MM.1S (cell line): Measurements from ENCODE around the gene SPATS2.
A peak's percentile ranks its signal among the peaks of the same experiment; 100 is the strongest.

ENCODE experiments used
- DNase-seq: peaks from one replicate; pipeline ENCODE4 v3.0.0-alpha.2; 2015
- H2AFZ ChIP-seq: fragments of 300-600 bp; sonication (generic); 2 replicates; pipeline ENCODE4 v1.6.0; 2016; ENCODE audit warnings: antibody characterized with exemption, low read length
- H3F3A ChIP-seq: fragments of 300-600 bp; sonication (generic); 2 replicates; pipeline ENCODE4 v1.6.1; 2016; ENCODE audit warnings: mild to moderate bottlenecking, antibody characterized with exemption, low read length, moderate library complexity, mixed read lengths; ENCODE audit not compliant: insufficient read depth
- H3K27ac ChIP-seq: fragments of 300-600 bp; sonication (generic); 2 replicates; pipeline ENCODE4 v1.5.1; 2016; ENCODE audit warnings: mild to moderate bottlenecking, low read length
- H3K27me3 ChIP-seq: fragments of 300-600 bp; sonication (generic); replicated peaks from 2 replicates; pipeline ENCODE4 v1.6.0; 2016; ENCODE audit warnings: low read length; ENCODE audit not compliant: insufficient read depth
- H3K36me3 ChIP-seq: fragments of 300-600 bp; sonication (generic); replicated peaks from 2 replicates; pipeline ENCODE4 v1.6.1; 2016; ENCODE audit warnings: mild to moderate bottlenecking, low read length, mixed read lengths; ENCODE audit not compliant: insufficient read depth
- H3K4me1 ChIP-seq: fragments of 300-600 bp; sonication (generic); 2 replicates; pipeline ENCODE4 v1.6.1; 2016; ENCODE audit warnings: low read length, mixed read lengths
- H3K4me2 ChIP-seq: fragments of 300-600 bp; sonication (generic); 2 replicates; pipeline ENCODE4 v1.6.0; 2016; ENCODE audit warnings: low read depth, low read length
- H3K4me3 ChIP-seq: fragments of 300-600 bp; sonication (generic); 2 replicates; pipeline ENCODE4 v1.5.1; 2016; ENCODE audit warnings: low read length, mixed read lengths
- H3K79me2 ChIP-seq: fragments of 300-600 bp; sonication (generic); 2 replicates; pipeline ENCODE4 v1.6.1; 2016; ENCODE audit warnings: mixed run types, low read length, mixed read lengths
- H3K9ac ChIP-seq: fragments of 300-600 bp; sonication (generic); 2 replicates; pipeline ENCODE4 v1.6.1; 2016; ENCODE audit warnings: low read length, mixed read lengths
- H3K9me2 ChIP-seq: fragments of 300-600 bp; sonication (generic); replicated peaks from 2 replicates; pipeline ENCODE4 v1.6.1; 2016; ENCODE audit warnings: mild to moderate bottlenecking, low read length, mixed read lengths; ENCODE audit not compliant: insufficient read depth
- H3K9me3 ChIP-seq: fragments of 300-600 bp; sonication (generic); replicated peaks from 2 replicates; pipeline ENCODE4 v1.6.1; 2016; ENCODE audit warnings: mild to moderate bottlenecking, low read length, mixed read lengths; ENCODE audit not compliant: insufficient read depth
- H4K20me1 ChIP-seq: fragments of 300-600 bp; sonication (generic); 2 replicates; pipeline ENCODE4 v1.6.1; 2016; ENCODE audit warnings: mild to moderate bottlenecking, low read length, moderate library complexity, mixed read lengths; ENCODE audit not compliant: insufficient read depth
- EZH2 ChIP-seq: fragments of 300-600 bp; sonication (generic); optimal IDR thresholded peaks from 2 replicates; pipeline ENCODE3; 2017; ENCODE audit warnings: low read depth, mild to moderate bottlenecking, antibody characterized with exemption, low read length, mixed read lengths
- EZH2phosphoT487 ChIP-seq: fragments of 300-600 bp; sonication (generic); IDR thresholded peaks from 2 replicates; pipeline ENCODE4 v1.6.1; 2018; ENCODE audit warnings: antibody characterized with exemption, low read length
- TF ChIP-seq, protein P1 (sequence below): fragments of 300-600 bp; sonication (generic); IDR thresholded peaks from 2 replicates; pipeline ENCODE4 v1.5.1; 2016; ENCODE audit warnings: antibody characterized with exemption, low read length, mixed read lengths

The SPATS2 gene

GRCh38 chr12:49335118-49335954 lies 31.9 kb upstream of the SPATS2 start:
- Histone ChIP-seq H3K4me3 (no peak overlapping the region), H3K4me1 (no peaks in the 10 kb centered on the region), H3F3A (peaks cover 16% of the 10 kb centered on the region), H3K9me3 (no peaks in the 10 kb centered on the region), H3K4me2 (no peak overlapping the region), H2AFZ (no peak overlapping the region), H4K20me1 (no peaks in the 10 kb centered on the region), H3K9me2 (no peaks in the 10 kb centered on the region), H3K36me3 (no peaks in the 10 kb centered on the region), H3K27me3 (peaks cover 38% of the 10 kb centered on the region), H3K9ac (no peak overlapping the region), H3K79me2 (no peaks in the 10 kb centered on the region), H3K27ac (no peak overlapping the region)
- TF ChIP-seq EZH2 (no peak), EZH2phosphoT487 (no peak)
- TF ChIP-seq, protein P1, sequence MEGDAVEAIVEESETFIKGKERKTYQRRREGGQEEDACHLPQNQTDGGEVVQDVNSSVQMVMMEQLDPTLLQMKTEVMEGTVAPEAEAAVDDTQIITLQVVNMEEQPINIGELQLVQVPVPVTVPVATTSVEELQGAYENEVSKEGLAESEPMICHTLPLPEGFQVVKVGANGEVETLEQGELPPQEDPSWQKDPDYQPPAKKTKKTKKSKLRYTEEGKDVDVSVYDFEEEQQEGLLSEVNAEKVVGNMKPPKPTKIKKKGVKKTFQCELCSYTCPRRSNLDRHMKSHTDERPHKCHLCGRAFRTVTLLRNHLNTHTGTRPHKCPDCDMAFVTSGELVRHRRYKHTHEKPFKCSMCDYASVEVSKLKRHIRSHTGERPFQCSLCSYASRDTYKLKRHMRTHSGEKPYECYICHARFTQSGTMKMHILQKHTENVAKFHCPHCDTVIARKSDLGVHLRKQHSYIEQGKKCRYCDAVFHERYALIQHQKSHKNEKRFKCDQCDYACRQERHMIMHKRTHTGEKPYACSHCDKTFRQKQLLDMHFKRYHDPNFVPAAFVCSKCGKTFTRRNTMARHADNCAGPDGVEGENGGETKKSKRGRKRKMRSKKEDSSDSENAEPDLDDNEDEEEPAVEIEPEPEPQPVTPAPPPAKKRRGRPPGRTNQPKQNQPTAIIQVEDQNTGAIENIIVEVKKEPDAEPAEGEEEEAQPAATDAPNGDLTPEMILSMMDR, result no peak
- no peak for DNase-seq

- H3K4me3 ChIP-seq, result no peak overlapping the region
- TF ChIP-seq, protein P1, result no peak
- no peak for TF ChIP-seq EZH2
- no peak for TF ChIP-seq EZH2phosphoT487
- H3K9me2 ChIP-seq, result no peaks in the 10 kb centered on the region
- no peak overlapping the region for H3K27ac ChIP-seq
- H4K20me1 ChIP-seq, result no peaks in the 10 kb centered on the region
- no peak overlapping the region for H2AFZ ChIP-seq
- H3K79me2 ChIP-seq, result no peaks in the 10 kb centered on the region
- H3F3A ChIP-seq, result peaks cover 16% of the 10 kb centered on the region
- no peak overlapping the region for H3K9ac ChIP-seq
- no peaks in the 10 kb centered on the region for H3K9me3 ChIP-seq
- no peaks in the 10 kb centered on the region for H3K4me1 ChIP-seq
- H3K27me3 ChIP-seq, result peaks cover 46% of the 10 kb centered on the region
- 0 out of 2 replicates have a peak overlapping the region, but pooled peaks have one; percentile 94 for H3K4me2 ChIP-seq
- H3K36me3 ChIP-seq, result no peaks in the 10 kb centered on the region
- DNase-seq, result no peak
Measured at GRCh38 chr12:49335955-49336644, 31.2 kb upstream of the SPATS2 start.

DNA sequence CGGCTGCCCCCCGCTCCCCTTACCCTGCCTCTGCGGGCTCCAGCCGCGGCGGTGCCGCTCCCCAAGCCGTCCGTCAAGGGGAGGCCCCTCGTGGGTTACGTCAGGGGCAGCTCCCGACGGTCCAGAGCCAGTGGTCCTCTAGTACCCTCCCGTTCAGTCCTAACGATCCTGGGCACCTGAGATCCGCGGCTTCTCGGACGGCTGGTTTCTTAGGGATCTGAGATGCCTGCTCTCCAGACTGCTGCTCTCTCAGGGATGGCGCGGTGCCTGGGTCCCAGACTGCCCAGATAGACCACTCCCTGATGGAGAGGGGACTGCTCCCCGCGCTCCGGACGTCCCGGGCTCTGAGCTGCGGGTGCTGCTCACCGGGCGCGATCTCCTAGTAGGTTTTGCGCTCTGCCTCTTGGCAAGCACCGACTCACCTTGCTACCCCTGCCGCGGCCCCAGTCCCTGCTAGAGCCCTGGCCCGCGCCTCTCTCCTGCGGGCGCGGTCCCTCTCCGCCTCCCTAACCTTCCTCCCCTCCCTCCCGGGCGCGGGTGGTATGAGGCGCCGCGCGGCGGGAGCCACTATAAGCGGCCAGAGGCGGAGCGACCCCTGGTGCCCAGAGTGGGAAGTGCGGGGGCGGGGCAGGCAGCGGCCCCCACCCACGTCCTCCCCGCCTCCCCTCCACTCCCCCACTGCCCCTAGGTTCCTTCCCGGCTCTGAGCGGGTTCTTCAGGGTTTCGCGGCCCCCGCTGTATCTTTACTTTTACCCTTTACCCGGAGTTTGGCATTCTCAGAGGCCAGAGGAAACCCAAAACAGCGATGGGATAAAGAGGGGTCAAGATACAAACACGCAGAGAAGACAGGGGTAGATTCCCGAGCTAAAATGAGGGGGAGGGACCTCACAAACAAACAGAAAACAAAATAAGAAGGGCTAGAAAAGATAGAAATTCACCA lies 30.3 kb upstream of the SPATS2 start, which contains the start of gene C1QL4:
C1QL4 (minus strand) TSS at position 544 of the 940 bp plus-strand sequence. CDS start 711 bp downstream, outside the sequence.
- Histone ChIP-seq H3K79me2 (no peaks in the 10 kb centered on the region), H3K27me3 (peaks cover 54% of the 10 kb centered on the region), H3K4me1 (no peaks in the 10 kb centered on the region), H2AFZ (peak within 1 kb of the TSS; percentile 56), H3K9me3 (no peaks in the 10 kb centered on the region), H3K27ac (no peak within 1 kb of the TSS), H3K4me2 (peak within 1 kb of the TSS; percentile 94), H3F3A (peaks cover 10% of the 10 kb centered on the region), H3K4me3 (peak within 1 kb of the TSS; percentile 55), H4K20me1 (no peaks in the 10 kb centered on the region), H3K36me3 (no peaks in the 10 kb centered on the region), H3K9me2 (no peaks in the 10 kb centered on the region), H3K9ac (no peak within 1 kb of the TSS; the same call in 1 of the 2 replicates)
- TF ChIP-seq EZH2, result no peak
- TF ChIP-seq, protein P1, result peak; percentile 90
- peak; percentile 71 for DNase-seq
